K562 (cell line): ENCODE results near the gene ARFGEF2. TPM values are rescaled to one million over a fixed set of nuclear protein-coding genes. Genes with fewer than 3 reads are reported as not detected.

Experiments used
- ARHGAP35 ChIP-seq: fragments of 450-650 bp; IDR thresholded peaks from 2 replicates; pipeline ENCODE4 v1.6.1; 2018; ENCODE audit not compliant: partially characterized antibody
- CBX3 ChIP-seq, 2 experiments: IDR thresholded peaks; 1 replicate in 1 of 2; 2 replicates in 1 of 2; pipeline ENCODE4 v1.6.1; 2012; ENCODE audit warnings: inconsistent platforms in 2 of 2, low read length in 2 of 2, borderline replicate concordance in 1 of 2, control low read depth in 1 of 2
- ETS2 ChIP-seq: IDR thresholded peaks from 2 replicates; pipeline ENCODE4 v1.6.1; 2016; ENCODE audit warnings: borderline replicate concordance, missing genetic modification characterization, mild to moderate bottlenecking, moderate library complexity, missing compliant biosample characterization; ENCODE audit not compliant: poor library complexity, severe bottlenecking
- KLF10 ChIP-seq: fragments of 250-450 bp; sonication (Bioruptor Pico); IDR thresholded peaks from 2 replicates; pipeline ENCODE4 v1.6.1; 2021; ENCODE audit warnings: matching md5 sums
- NCOR1 ChIP-seq: fragments of 450-650 bp; IDR thresholded peaks from 2 replicates; pipeline ENCODE4 v1.6.1; 2016; ENCODE audit warnings: mild to moderate bottlenecking, moderate library complexity
- PCBP1 ChIP-seq: fragments of 200-400 bp; formaldehyde crosslinking; IDR thresholded peaks from 2 replicates; pipeline ENCODE4 v1.6.1; 2018; ENCODE audit warnings: mild to moderate bottlenecking, low read depth, low read length; ENCODE audit not compliant: poor library complexity, severe bottlenecking
- SPI1 ChIP-seq: IDR thresholded peaks from 2 replicates; pipeline ENCODE4 v1.6.1; 2011; ENCODE audit warnings: low read depth, low read length, control low read depth, borderline replicate concordance
- ZBTB17 ChIP-seq: fragments of 450-650 bp; formaldehyde crosslinking; IDR thresholded peaks from 2 replicates; pipeline ENCODE4 v1.4.0; 2020; ENCODE audit warnings: mild to moderate bottlenecking
- ZMIZ1 ChIP-seq, 2 experiments: fragments of 150-350 bp in 1 of 2; IDR thresholded peaks; 2 replicates each; pipeline ENCODE4 v1.6.1; 2012 to 2016; ENCODE audit warnings: low read depth in 2 of 2, low read length in 2 of 2, mild to moderate bottlenecking in 1 of 2, moderate library complexity in 1 of 2
- ZNF133 ChIP-seq: fragments of 250-450 bp; sonication (Bioruptor Pico); IDR thresholded peaks from 2 replicates; pipeline ENCODE4 v1.4.0; 2020; ENCODE audit warnings: mild to moderate bottlenecking
- ZNF316 ChIP-seq: fragments of 450-650 bp; IDR thresholded peaks from 2 replicates; pipeline ENCODE4 v1.6.1; 2016
- ZNF398 ChIP-seq: fragments of 250-450 bp; sonication (Bioruptor Pico); IDR thresholded peaks from 2 replicates; pipeline ENCODE4 v1.8.0; 2021; ENCODE audit warnings: moderate library complexity, mild to moderate bottlenecking, inconsistent platforms
- ZNF696 ChIP-seq: fragments of 250-450 bp; sonication (Bioruptor Pico); conservative IDR thresholded peaks from 2 replicates; pipeline ENCODE4 v1.4.0; 2020; ENCODE audit warnings: mild to moderate bottlenecking, moderate library complexity
- ZNF780A ChIP-seq: fragments of 250-450 bp; sonication (Bioruptor Pico); IDR thresholded peaks from 2 replicates; pipeline ENCODE4 v1.5.0; 2021; ENCODE audit warnings: mild to moderate bottlenecking
- polyA plus RNA-seq, 8 experiments: library from polyadenylated mRNA; depleted of rRNA in 4 of 8; stranded (reverse) in 5 of 8; unstranded in 3 of 8; fragments of >200 nt; fragmentation: Nextera tagmentation in 2 of 8; fragmentation: Illumina TruSeq in 1 of 8; extraction: Ambion mirVana in 2 of 8; extraction: Trizol in 1 of 8; gene quantifications; 2 replicates each; pipeline versions ENCODE4 v1.2.1 to v1.2.3, GENCODE V29; 2011 to 2014; ENCODE audit warnings: inconsistent platforms in 1 of 8, missing spikeins in 1 of 8
- total RNA-seq, 7 experiments: library from RNA; depleted of rRNA in 6 of 7; stranded (reverse); fragments of >200 nt in 6 of 7; fragmentation: Illumina TruSeq in 2 of 7; extraction: Trizol in 2 of 7; gene quantifications; 2 replicates each; pipeline versions ENCODE4 v1.2.1 to v1.2.3, GENCODE V29; 2011 to 2021; ENCODE audit warnings: low replicate concordance in 1 of 7
- TF ChIP-seq, protein P1 (sequence below): fragments of 450-650 bp; IDR thresholded peaks from 2 replicates; pipeline ENCODE4 v1.6.1; 2016; ENCODE audit warnings: mild to moderate bottlenecking
- TF ChIP-seq, protein P2 (sequence below): fragments of 450-650 bp; IDR thresholded peaks from 2 replicates; pipeline ENCODE4 v1.6.1; 2016
- TF ChIP-seq, protein P3 (sequence below): sonication (generic); formaldehyde crosslinking; IDR thresholded peaks from 2 replicates; pipeline ENCODE4 v1.4.0; 2020; ENCODE audit warnings: mild to moderate bottlenecking, missing genetic modification reagents

Gene ARFGEF2
- total and polyA plus RNA-seq, 9 of the 15 experiments (the other 6 are each of a cell fraction or from before 2014, with no cell fraction given), result 4.2 to 18.8 (median 13.7) TPM

DNA sequence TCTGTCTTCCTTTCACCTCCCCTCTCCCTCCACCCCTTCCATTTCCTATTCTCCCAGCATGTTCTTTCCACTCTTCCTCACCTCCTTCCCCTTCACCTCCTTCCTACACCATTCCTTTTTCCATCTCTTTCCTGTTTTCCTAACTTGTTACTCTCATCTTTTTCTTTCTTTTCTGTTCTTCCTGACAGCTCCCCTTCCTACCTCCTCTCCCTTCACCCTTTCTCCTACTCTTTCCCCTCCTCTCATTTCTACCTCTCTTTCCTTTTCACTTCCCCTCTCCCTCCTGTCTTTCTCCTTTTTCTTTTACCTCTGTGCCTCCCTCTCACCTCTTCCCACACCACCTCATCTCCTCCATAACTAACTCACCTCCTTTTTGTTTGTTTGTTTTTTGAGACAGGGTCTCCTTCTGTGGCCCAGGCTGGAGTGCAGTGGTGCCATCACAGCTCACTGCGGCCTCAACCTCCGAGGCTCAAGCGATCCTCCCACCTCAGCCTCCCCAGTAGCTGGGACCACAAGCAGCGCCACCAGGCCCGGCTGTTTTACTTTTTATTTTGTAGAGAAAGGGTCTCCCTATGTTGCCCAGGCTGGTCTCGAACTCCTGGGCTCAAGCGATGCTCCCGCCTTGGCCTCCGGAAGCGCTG is 864 bp upstream of the ARFGEF2 start (continued):
- TF ChIP-seq NCOR1 (peak; percentile 24; the same call in 1 of the 2 replicates), ZNF398 (no peak), SPI1 (no peak), ZNF133 (no peak), ETS2 (tag) (no peak), ZNF696 (CRISPR knock-in tag) (no peak), ZMIZ1 (IDR thresholded peaks at IDR 0.05; ENCODE audit: low read depth in 2 of 2, low read length in 2 of 2) (no peak), ARHGAP35 (peak; percentile 67), ZNF316 (no peak), PCBP1 (no peak), CBX3 (IDR thresholded peaks at IDR 0.05; ENCODE audit: borderline replicate concordance in 1 of 2, low read length in 2 of 2) (no peak), ZBTB17 (no peak), KLF10 (0 out of 2 replicates have a peak, but pooled peaks have one; percentile 10), ZNF780A (no peak)
- TF ChIP-seq, protein P1, sequence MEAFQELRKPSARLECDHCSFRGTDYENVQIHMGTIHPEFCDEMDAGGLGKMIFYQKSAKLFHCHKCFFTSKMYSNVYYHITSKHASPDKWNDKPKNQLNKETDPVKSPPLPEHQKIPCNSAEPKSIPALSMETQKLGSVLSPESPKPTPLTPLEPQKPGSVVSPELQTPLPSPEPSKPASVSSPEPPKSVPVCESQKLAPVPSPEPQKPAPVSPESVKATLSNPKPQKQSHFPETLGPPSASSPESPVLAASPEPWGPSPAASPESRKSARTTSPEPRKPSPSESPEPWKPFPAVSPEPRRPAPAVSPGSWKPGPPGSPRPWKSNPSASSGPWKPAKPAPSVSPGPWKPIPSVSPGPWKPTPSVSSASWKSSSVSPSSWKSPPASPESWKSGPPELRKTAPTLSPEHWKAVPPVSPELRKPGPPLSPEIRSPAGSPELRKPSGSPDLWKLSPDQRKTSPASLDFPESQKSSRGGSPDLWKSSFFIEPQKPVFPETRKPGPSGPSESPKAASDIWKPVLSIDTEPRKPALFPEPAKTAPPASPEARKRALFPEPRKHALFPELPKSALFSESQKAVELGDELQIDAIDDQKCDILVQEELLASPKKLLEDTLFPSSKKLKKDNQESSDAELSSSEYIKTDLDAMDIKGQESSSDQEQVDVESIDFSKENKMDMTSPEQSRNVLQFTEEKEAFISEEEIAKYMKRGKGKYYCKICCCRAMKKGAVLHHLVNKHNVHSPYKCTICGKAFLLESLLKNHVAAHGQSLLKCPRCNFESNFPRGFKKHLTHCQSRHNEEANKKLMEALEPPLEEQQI, result 0 out of 2 replicates have a peak, but pooled peaks have one; percentile 24
- TF ChIP-seq, protein P2, sequence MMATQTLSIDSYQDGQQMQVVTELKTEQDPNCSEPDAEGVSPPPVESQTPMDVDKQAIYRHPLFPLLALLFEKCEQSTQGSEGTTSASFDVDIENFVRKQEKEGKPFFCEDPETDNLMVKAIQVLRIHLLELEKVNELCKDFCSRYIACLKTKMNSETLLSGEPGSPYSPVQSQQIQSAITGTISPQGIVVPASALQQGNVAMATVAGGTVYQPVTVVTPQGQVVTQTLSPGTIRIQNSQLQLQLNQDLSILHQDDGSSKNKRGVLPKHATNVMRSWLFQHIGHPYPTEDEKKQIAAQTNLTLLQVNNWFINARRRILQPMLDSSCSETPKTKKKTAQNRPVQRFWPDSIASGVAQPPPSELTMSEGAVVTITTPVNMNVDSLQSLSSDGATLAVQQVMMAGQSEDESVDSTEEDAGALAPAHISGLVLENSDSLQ, result peak; percentile 14; the same call in 1 of the 2 replicates
- TF ChIP-seq, protein P3, sequence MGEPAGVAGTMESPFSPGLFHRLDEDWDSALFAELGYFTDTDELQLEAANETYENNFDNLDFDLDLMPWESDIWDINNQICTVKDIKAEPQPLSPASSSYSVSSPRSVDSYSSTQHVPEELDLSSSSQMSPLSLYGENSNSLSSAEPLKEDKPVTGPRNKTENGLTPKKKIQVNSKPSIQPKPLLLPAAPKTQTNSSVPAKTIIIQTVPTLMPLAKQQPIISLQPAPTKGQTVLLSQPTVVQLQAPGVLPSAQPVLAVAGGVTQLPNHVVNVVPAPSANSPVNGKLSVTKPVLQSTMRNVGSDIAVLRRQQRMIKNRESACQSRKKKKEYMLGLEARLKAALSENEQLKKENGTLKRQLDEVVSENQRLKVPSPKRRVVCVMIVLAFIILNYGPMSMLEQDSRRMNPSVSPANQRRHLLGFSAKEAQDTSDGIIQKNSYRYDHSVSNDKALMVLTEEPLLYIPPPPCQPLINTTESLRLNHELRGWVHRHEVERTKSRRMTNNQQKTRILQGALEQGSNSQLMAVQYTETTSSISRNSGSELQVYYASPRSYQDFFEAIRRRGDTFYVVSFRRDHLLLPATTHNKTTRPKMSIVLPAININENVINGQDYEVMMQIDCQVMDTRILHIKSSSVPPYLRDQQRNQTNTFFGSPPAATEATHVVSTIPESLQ, result no peak
